ENCODE measurements around the gene ANO3.

ANO3 gene

GRCh38 chr11:26510164-26510563 is 178.2 kb downstream of the ANO3 start:
- DNase-seq = no peak

- DNase-seq = no peak
Observed at GRCh38 chr11:26510756-26511155, 178.8 kb downstream of the ANO3 start.

GRCh38 chr11:26512196-26512595 is 180.3 kb downstream of the ANO3 start:
- DNase-seq = no peak

GRCh38 chr11:26519469-26519868 is 187.5 kb downstream of the ANO3 start:
- DNase-seq = no peak

- DNase-seq = no peak
Observed at GRCh38 chr11:26522912-26523610, 191.1 kb downstream of the ANO3 start.

GRCh38 chr11:26527685-26528084 is 195.8 kb downstream of the ANO3 start:
- no peak for DNase-seq

- no peak for DNase-seq
Observed at GRCh38 chr11:26537341-26537740, 205.4 kb downstream of the ANO3 start.

- no peak for DNase-seq
Observed at GRCh38 chr11:26539517-26539916, 207.6 kb downstream of the ANO3 start.

GRCh38 chr11:26541870-26542269 is 209.9 kb downstream of the ANO3 start:
- no peak for DNase-seq

GRCh38 chr11:26549176-26549575 is 217.2 kb downstream of the ANO3 start:
- no peak for DNase-seq

GRCh38 chr11:26550022-26550421 is 218.1 kb downstream of the ANO3 start:
- no peak for DNase-seq

- no peak for DNase-seq
Observed at GRCh38 chr11:26551186-26551801, 219.4 kb downstream of the ANO3 start.

- no peak for DNase-seq
Observed at GRCh38 chr11:26553182-26553581, 221.3 kb downstream of the ANO3 start.

GRCh38 chr11:26554455-26554854 is 222.5 kb downstream of the ANO3 start:
- no peak for DNase-seq

GRCh38 chr11:26556582-26556981 is 224.7 kb downstream of the ANO3 start:
- no peak for DNase-seq

- DNase-seq = no peak
Observed at GRCh38 chr11:26557666-26558065, 225.7 kb downstream of the ANO3 start.

- no peak for DNase-seq
Observed at GRCh38 chr11:26558190-26558589, 226.3 kb downstream of the ANO3 start.

- DNase-seq = no peak
Observed at GRCh38 chr11:26569646-26570045, 237.7 kb downstream of the ANO3 start.

GRCh38 chr11:26571861-26572654 is 240.1 kb downstream of the ANO3 start, which contains the start of gene MUC15:
MUC15 (minus strand) TSS chr11:26572263; CDS start chr11:26567094, 5,169 bp downstream.
- no peak for DNase-seq

GRCh38 chr11:26572770-26573402 is 241.0 kb downstream of the ANO3 start:
- DNase-seq = no peak

GRCh38 chr11:26573896-26574295 is 242.0 kb downstream of the ANO3 start:
- DNase-seq = no peak

GRCh38 chr11:26575946-26576345 is 244.0 kb downstream of the ANO3 start:
- no peak for DNase-seq

- no peak for DNase-seq
Observed at GRCh38 chr11:26578998-26579661, 247.2 kb downstream of the ANO3 start.

Measured in activated CD4-positive, alpha-beta T cell treated with anti-CD3 and anti-CD28 coated beads for 4 hours (primary cell).